ENCODE results near the gene ETV5. TPM values are rescaled to one million over a fixed set of nuclear protein-coding genes. Genes with fewer than 3 reads are reported as not detected.

The ETV5 gene
- total RNA-seq, 4 donors from 2014 or later = 19.0 to 31.6 (median 21.3) TPM

- TF ChIP-seq POLR2A (IDR thresholded peaks at IDR 0.05) = no peak
- no peak for TF ChIP-seq CTCF (IDR thresholded peaks at IDR 0.05 in 4 of 5, conservative IDR thresholded peaks at IDR 0.05 in 1 of 5)
- H3K9me3 ChIP-seq = no peaks in the 10 kb centered on the region
- H3K27me3 ChIP-seq = no peaks in the 10 kb centered on the region
- H3K4me1 ChIP-seq = no peaks in the 10 kb centered on the region
- intact Hi-C loops (cut with DNase I; ENCODE audit: low total_unique reads) (no loop called here), in situ Hi-C loops (cut with MboI; ENCODE audit: low sequenced_read_pairs in 4 of 4) (no loop called here)
- no peaks in the 10 kb centered on the region for H3K36me3 ChIP-seq
- H3K27ac ChIP-seq = no peak overlapping the region
- ATAC-seq (no peak), DNase-seq (no peak)
- H3K4me3 ChIP-seq = no peak overlapping the region
These were observed 104.2 kb downstream of the ETV5 start for GRCh38 chr3:186004671-186005070.

- ATAC-seq (no peak), DNase-seq (no peak)
- intact Hi-C loops (cut with DNase I; ENCODE audit: low total_unique reads) = no loop called here
- in situ Hi-C loops (cut with MboI; ENCODE audit: low sequenced_read_pairs in 4 of 4) = no loop called here
- Histone ChIP-seq H3K36me3 (no peaks in the 10 kb centered on the region), H3K9me3 (no peaks in the 10 kb centered on the region), H3K4me3 (no peak overlapping the region), H3K27me3 (no peaks in the 10 kb centered on the region), H3K27ac (no peak overlapping the region), H3K4me1 (no peaks in the 10 kb centered on the region)
- TF ChIP-seq POLR2A (IDR thresholded peaks at IDR 0.05) = no peak
- TF ChIP-seq CTCF (IDR thresholded peaks at IDR 0.05 in 4 of 5, conservative IDR thresholded peaks at IDR 0.05 in 1 of 5) = no peak
These were observed 104.7 kb downstream of the ETV5 start for GRCh38 chr3:186004209-186004608.

GRCh38 chr3:186003610-186004009 lies 105.3 kb downstream of the ETV5 start:
- H3K4me1 ChIP-seq = no peaks in the 10 kb centered on the region
- in situ Hi-C loops (cut with MboI; ENCODE audit: low sequenced_read_pairs in 4 of 4) (no loop called here), intact Hi-C loops (cut with DNase I; ENCODE audit: low total_unique reads) (no loop called here)
- ATAC-seq = no peak
- H3K4me3 ChIP-seq = no peak overlapping the region
- no peaks in the 10 kb centered on the region for H3K36me3 ChIP-seq
- H3K9me3 ChIP-seq = no peaks in the 10 kb centered on the region
- no peak for DNase-seq
- H3K27ac ChIP-seq = no peak overlapping the region
- H3K27me3 ChIP-seq = no peaks in the 10 kb centered on the region
- TF ChIP-seq POLR2A (IDR thresholded peaks at IDR 0.05) (no peak), CTCF (IDR thresholded peaks at IDR 0.05 in 4 of 5, conservative IDR thresholded peaks at IDR 0.05 in 1 of 5) (no peak)

- H3K27me3 ChIP-seq = no peaks in the 10 kb centered on the region
- H3K4me3 ChIP-seq = no peak overlapping the region
- DNase-seq = no peak
- intact Hi-C loops (cut with DNase I; ENCODE audit: low total_unique reads) (no loop called here), in situ Hi-C loops (cut with MboI; ENCODE audit: low sequenced_read_pairs in 4 of 4) (no loop called here)
- H3K27ac ChIP-seq = no peak overlapping the region
- no peak for ATAC-seq
- TF ChIP-seq CTCF (IDR thresholded peaks at IDR 0.05 in 4 of 5, conservative IDR thresholded peaks at IDR 0.05 in 1 of 5) = no peak
- TF ChIP-seq POLR2A (IDR thresholded peaks at IDR 0.05) = no peak
- H3K36me3 ChIP-seq = no peaks in the 10 kb centered on the region
- no peaks in the 10 kb centered on the region for H3K9me3 ChIP-seq
- no peaks in the 10 kb centered on the region for H3K4me1 ChIP-seq
These were observed 105.9 kb downstream of the ETV5 start for GRCh38 chr3:186002884-186003472.

- TF ChIP-seq POLR2A (IDR thresholded peaks at IDR 0.05) (no peak), CTCF (IDR thresholded peaks at IDR 0.05 in 4 of 5, conservative IDR thresholded peaks at IDR 0.05 in 1 of 5) (no peak)
- no peak overlapping the region for H3K27ac ChIP-seq
- H3K4me1 ChIP-seq = no peaks in the 10 kb centered on the region
- H3K9me3 ChIP-seq = no peaks in the 10 kb centered on the region
- H3K36me3 ChIP-seq = no peaks in the 10 kb centered on the region
- DNase-seq (no peak), ATAC-seq (no peak)
- no peaks in the 10 kb centered on the region for H3K27me3 ChIP-seq
- in situ Hi-C loops (cut with MboI; ENCODE audit: low sequenced_read_pairs in 4 of 4) (no loop called here), intact Hi-C loops (cut with DNase I; ENCODE audit: low total_unique reads) (no loop called here)
- no peak overlapping the region for H3K4me3 ChIP-seq
These were observed 107.0 kb downstream of the ETV5 start for GRCh38 chr3:186001842-186002241.
